BJ (cell line): Measurements from ENCODE around the gene CCM2. TPM values are rescaled to one million over a fixed set of nuclear protein-coding genes. Genes with fewer than 3 reads are reported as not detected.

ENCODE experiments used
- CTCF ChIA-PET: fragments of 350-600 bp; formaldehyde crosslinking; extraction: SDS; loops from one replicate; lab custom pipeline; 2021; ENCODE audit warnings: antibody characterized with exemption, inconsistent platforms; lab: Yijun Ruan, JAX
- POLR2A ChIA-PET: fragments of 300-600 bp; sonication (Branson Sonifier 250); formaldehyde crosslinking; extraction: SDS; loops from one replicate; lab custom pipeline; 2021; ENCODE audit warnings: antibody characterized with exemption; lab: Charles Lee
- DNase-seq: peaks from one replicate; pipeline ENCODE4 v3.0.0-alpha.2; 2011; ENCODE audit warnings: low read depth
- H3K27me3 ChIP-seq: 2 replicates; pipeline ENCODE4 v1.6.0; 2011; ENCODE audit warnings: low read length; ENCODE audit not compliant: control insufficient read depth, insufficient read depth
- H3K36me3 ChIP-seq: 2 replicates; pipeline ENCODE4 v1.5.1; 2011; ENCODE audit warnings: low read length; ENCODE audit not compliant: control insufficient read depth, insufficient read depth
- H3K4me3 ChIP-seq: 2 replicates; pipeline ENCODE4 v1.5.1; 2011; ENCODE audit warnings: low read depth, mild to moderate bottlenecking, control low read depth, low read length
- CTCF ChIP-seq: IDR thresholded peaks from 2 replicates; pipeline ENCODE4 v1.5.1; 2011; ENCODE audit warnings: low read depth, mild to moderate bottlenecking, control low read depth, inconsistent platforms, low read length, moderate library complexity; ENCODE audit not compliant: insufficient read depth
- polyA plus RNA-seq: library from polyadenylated mRNA; depleted of rRNA; stranded (reverse); fragments of >200 nt; gene quantifications from 2 replicates; pipeline ENCODE4 v1.2.3, GENCODE V29; 2011

CCM2 gene
- polyA plus RNA-seq, 1 experiment: 48.2 TPM

GRCh38 chr7:44958645-44959344, 41.2 kb upstream of the CCM2 start:
- no peak for TF ChIP-seq CTCF
- CTCF ChIA-PET: no interaction called here
- H3K27me3 ChIP-seq: peaks cover 3% of the 10 kb centered on the region
- no peaks in the 10 kb centered on the region for H3K36me3 ChIP-seq
- no peak overlapping the region for H3K4me3 ChIP-seq
- no peak for DNase-seq
- POLR2A ChIA-PET: no interaction called here

GRCh38 chr7:44959433-44959951, 40.5 kb upstream of the CCM2 start:
- TF ChIP-seq CTCF: no peak
- Histone ChIP-seq H3K27me3 (peaks cover 3% of the 10 kb centered on the region), H3K4me3 (no peak overlapping the region), H3K36me3 (no peaks in the 10 kb centered on the region)
- DNase-seq: no peak
- ChIA-PET CTCF (no interaction called here), POLR2A (no interaction called here)

GRCh38 chr7:44960011-44960580, 39.9 kb upstream of the CCM2 start:
- no peak for TF ChIP-seq CTCF
- ChIA-PET POLR2A (no interaction called here), CTCF (interaction anchor here (1.0 kb wide), 1 partner anchor 13 kb away, joined by 3 read pairs; no protein-coding TSS in a partner anchor)
- Histone ChIP-seq H3K27me3 (peaks cover 3% of the 10 kb centered on the region), H3K36me3 (no peaks in the 10 kb centered on the region), H3K4me3 (no peak overlapping the region)
- DNase-seq: no peak

GRCh38 chr7:44961844-44962482, 38.0 kb upstream of the CCM2 start:
- no peak for TF ChIP-seq CTCF
- no peak for DNase-seq
- ChIA-PET CTCF (interaction anchor here (0.8 to 1.7 kb wide), 5 partner anchors 11 to 174 kb away, joined by 3 to 4 read pairs (median 3); no protein-coding TSS in a partner anchor), POLR2A (no interaction called here)
- Histone ChIP-seq H3K36me3 (no peaks in the 10 kb centered on the region), H3K4me3 (no peak overlapping the region), H3K27me3 (peaks cover 3% of the 10 kb centered on the region)
